Fibroblast of skin of scalp (primary cell): ENCODE results near the gene DHX57.
"Not testable (repeated sequence)": the region's sequence is repeated elsewhere in the genome, so short reads cannot be mapped to it uniquely, and the experiment has no call there.

Experiments
- DNase-seq: peaks from one replicate; pipeline ENCODE4 v3.0.0-alpha.2; 2013

Gene DHX57

DNA sequence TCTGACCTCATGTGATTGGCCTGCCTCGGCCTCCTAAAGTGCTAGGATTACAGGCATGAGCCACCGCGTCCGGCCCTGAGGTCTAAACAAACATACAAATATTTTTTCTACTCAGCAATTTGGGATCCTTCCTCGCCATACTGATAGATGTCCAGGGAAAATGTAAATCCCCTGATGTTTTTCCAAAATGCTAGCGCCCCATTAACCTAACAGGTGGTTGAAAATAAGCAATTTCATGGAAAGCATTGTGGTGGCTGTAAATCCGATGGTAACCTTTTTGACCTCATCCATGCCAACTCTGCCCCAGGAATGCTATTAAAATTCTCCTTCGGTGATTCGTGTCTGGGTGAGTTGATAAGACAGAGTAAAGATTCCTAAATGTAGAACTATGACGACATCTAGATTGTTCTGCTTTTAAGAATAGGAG, 78.5 kb downstream of the DHX57 start:
- no peak for DNase-seq

DNA sequence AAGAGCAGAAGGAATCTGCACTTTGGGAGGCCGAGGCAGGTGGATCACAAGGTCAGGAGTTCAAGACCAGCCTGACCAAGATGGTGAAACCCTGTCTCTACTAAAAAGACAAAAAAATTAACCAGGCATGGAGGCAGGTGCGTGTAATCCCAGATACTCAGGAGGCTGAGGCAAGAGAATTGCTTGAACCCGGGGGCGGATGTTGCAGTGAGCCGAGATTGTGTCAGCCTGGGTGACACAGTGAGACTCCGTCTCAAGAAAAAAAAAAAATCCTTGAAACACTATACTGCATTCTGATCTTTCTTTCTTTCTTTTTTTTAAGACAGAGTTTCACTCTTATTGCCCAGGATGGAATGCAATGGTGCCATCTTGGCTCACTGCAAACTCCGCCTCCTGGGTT, 80.7 kb downstream of the DHX57 start:
- DNase-seq: not testable (repeated sequence)

DNA sequence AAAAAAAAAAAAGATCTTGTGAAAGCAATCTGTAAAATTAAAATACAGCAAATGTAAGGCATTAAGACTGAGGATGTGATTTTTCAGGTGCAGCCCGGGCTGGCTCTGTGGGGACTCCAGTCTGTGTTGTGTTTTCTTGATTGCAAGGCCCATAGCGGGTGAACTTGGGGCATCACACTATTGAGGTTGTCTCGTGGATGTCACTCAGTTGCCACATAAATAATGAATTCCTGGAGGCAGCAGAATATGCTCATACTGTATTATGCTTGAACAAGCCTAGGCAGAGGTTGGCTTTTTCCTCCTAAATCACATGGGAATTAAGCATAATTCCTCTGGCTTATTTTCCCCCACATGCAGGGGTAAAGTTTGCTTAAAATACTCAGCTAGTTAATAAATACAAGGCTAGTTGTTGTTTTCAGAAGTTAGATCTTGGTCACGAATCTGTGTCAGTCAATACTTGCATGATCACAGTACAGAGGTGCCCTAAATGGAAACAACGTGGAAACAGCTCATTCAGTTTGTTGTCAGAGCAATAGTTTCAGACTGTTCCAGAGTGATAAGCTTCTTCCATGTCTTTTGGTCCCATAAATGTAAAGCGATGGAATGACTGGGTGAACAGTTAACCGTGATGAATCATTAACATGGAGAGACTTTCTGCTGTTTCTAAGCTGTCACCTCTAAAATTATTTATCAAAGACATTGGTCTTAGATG, 81.3 kb downstream of the DHX57 start:
- no peak for DNase-seq

DNA sequence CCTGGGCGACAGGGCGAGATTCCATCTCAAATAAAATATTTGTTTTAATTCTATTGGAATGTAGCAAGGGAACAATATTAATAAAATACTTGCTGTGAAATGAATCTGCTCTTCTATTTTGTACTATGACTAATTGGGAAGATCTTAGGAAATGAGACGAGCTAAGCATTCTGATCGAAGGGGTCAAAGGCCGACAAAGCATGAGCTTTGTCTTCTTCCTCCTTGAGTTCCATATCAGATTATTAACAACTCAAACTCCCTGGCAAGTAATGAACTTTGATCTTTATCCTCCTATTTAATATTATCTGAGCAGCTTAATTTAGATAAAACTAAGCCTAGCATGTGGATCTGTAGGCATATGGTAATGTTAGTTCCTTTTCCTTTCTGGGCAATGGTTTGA, 82.2 kb downstream of the DHX57 start:
- no peak for DNase-seq

DNA sequence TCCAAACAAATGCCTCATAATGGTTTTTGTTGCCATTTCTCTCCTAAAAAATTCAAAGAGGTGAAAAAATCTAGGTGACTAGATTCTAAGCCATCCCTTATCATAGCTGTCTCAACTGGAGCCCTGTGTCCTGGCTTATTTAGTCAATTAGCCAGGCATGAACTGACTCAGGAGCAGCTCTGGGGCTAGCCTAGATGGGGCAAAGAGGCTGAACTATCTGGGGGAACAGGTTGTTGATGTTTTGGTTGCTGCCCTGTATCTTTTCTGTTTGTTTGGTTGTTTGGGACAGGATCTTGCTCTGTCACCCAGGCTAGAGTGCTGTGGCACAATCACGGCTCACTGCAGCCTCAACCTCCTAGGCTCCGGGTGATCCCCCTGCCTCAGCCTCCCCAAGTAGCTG, 83.0 kb downstream of the DHX57 start:
- DNase-seq: no peak

DNA sequence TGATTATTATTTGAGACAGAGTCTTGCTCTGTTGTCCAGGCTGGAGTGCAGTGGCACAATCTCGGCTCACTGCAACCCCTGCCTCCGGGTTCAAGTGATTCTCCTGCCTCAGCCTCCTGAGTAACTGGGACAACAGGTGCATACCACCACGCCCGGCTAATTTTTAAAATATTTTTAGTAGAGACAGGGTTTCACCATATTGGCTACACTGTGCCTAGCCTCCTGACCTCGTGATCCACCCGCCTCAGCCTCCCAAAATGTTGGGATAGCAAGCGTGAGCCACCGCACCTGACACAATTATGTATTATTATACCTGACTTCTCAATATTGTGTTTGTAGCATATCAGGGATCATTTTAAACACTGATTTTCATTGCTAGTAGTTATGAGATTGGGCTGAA, 83.4 kb downstream of the DHX57 start:
- not testable (repeated sequence) for DNase-seq

DNA sequence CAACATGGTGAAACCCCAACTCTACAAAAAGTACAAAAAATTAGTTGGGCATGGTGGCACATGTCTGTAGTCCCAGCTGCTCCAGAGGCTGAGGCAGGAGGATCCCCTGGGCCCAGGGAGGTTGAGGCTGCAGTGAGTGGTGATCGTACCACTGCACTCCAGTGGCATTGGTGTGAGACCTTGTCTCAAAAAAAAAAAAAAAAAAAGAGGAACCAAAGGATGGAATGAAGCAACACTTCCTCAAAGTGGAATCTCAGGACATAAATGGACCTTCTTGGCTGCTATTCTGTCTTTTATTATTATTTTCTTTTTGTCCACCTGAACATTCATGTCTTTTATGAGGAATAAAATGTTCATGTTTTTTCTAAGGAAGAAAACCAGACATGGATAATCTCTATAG, 84.0 kb downstream of the DHX57 start:
- no peak for DNase-seq

GRCh38 chr2:38789691-38790090, 86.0 kb downstream of the DHX57 start:
- no peak for DNase-seq

DNA sequence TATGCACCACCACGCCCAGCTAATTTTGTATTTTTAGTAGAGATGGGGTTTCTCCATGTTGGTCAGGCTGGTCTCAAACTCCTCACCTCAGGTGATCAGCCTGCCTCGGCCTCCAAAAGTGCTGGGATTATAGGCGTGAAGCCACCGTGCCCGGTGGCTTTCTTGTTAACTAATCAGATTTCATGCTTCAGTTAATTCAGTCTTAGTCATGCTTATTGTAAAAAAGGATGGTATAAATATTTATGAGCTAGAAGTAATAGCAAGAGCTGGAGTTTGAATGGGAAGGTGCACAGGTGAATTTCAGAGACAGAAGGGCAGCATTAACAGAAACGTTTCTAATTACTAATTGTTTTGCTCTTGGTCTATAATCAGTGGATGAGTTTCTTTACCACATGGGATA, 87.4 kb downstream of the DHX57 start:
- DNase-seq: no peak

DNA sequence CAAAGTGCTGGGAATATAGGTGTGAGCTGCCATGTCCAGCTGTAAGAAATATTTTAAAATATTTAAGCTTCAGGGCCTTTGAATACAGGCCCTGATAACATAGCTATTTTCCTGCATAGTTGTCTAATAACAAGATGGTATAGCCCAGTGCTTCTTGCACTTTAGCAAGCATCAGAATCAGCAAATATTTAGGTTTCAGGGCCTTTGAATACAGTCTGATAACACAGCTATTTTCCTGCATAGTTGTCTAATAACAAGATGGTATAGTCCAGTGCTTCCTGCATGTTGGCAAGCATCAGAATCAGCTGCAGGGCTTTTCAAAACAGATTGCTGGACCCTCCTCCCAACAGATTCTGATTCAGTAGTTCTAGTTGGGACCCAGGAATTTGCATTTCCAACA, 92.1 kb downstream of the DHX57 start:
- no peak for DNase-seq

GRCh38 chr2:38778687-38779082, 97.0 kb downstream of the DHX57 start:
- DNase-seq: no peak

DNA sequence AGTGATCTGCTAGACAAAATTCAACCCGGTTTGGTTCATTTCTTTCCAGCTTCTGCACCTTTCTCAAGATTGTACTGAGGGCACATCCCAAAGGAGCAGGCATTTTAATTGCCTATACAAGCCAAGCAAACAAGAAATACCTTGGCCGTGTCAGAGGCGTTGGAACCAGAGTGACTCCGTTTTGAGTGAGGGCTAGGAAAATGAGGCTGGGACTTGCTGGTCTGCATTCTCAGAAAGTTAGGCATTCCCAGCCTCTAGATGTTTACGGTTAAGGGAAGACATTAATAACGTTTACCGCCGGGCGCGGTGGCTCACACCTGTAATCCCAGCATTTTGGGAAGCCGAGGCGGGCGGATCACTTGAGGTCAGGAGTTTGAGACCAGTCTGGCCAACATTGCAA, 99.2 kb downstream of the DHX57 start:
- no peak for DNase-seq

DNA sequence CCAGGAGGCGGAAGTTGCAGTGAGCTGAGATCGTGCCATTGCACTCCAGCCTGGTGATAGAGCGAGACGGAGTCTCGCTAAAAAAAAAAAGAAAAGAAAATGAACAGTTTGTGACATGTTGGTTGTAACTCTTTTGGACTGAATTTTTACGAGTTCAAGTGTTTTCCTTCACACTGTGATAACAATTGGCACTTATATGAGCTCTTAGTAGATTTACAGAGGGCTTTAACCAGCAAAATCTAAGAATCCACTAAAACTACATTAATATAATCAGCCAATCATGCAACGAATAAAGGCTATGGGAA, 99.9 kb downstream of the DHX57 start:
- DNase-seq: no peak

DNA sequence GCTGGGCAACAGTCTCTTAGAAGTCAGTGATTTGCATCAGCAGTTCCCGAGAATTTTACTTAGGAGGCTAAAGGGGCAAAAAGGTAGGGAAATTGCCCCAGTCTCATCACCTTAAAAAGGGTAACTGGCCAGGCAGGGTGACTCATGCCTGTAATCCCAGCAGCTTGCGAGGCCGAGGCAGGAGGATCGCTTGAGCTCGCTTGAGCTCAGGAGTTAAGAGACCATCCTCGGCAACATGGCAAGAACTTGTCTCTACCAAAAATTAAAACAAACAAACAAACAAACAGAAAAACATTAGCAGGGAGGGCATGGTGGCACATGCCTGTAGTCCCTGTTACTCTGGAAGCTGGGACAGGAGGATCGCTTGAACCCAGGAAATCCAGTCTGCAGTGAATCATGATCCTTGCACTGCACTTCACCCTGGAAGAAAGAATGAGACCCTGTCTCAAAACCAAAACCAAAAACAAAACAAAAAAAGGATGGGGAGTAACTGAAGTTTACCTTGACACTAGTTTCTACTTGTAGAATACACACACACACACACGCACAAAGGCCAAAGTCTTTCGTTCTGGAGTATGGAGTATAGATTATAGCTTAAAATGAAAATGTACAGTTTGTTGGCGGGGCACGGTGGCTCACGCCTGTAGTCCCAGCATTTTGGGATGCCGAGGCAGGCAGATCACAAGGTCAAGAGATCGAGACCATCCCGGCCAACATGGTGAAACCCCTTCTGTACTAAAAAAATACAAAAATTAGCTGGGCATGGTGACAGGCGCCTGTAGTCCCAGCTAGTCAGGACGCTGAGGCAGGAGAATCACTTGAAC, 100.4 kb downstream of the DHX57 start:
- no peak for DNase-seq

GRCh38 chr2:38771632-38772031, 104.1 kb downstream of the DHX57 start:
- DNase-seq: peak; percentile 8

DNA sequence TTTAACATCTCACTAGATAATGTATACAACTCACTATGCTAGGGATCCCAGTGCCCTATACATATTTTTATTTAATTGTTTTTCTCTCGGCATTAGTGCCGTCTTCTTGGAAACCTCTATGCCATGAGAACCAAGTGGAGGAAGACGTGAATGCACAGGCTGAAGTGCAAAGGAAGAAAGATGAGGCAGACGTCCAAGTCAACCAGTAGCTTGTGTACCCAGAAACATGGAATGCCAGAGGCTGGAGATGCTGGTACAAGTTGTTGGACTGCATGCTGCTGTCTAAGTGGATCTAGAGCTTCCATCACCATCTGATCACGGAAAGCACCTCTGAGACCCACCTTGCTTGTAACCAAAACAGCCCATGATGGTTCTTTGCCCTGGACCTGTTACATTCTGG, 110.2 kb downstream of the DHX57 start:
- DNase-seq: no peak

GRCh38 chr2:38765149-38765548, 110.6 kb downstream of the DHX57 start:
- peak; percentile 72 for DNase-seq

GRCh38 chr2:38763728-38764127, 112.0 kb downstream of the DHX57 start:
- DNase-seq: no peak

DNA sequence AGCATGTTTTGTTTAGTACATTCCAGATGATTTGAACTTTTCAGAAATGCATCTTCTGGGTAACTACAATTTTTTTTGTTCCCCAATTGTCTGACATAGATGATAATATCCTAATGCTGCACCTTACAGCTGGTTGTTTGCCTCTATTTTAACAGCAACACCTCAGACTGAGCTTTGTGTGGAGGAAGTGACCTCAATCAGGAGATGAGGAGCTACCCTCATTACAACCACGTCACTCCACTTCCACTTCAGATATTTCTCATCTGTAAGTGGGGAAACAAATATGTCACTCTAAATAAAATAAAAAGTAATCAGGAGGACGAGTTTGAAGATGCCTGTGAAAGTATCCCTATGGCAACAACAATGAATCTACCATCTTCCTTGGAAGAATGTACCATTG, 112.5 kb downstream of the DHX57 start:
- DNase-seq: no peak

GRCh38 chr2:38755891-38756290, 119.8 kb downstream of the DHX57 start:
- not testable (repeated sequence) for DNase-seq

DNA sequence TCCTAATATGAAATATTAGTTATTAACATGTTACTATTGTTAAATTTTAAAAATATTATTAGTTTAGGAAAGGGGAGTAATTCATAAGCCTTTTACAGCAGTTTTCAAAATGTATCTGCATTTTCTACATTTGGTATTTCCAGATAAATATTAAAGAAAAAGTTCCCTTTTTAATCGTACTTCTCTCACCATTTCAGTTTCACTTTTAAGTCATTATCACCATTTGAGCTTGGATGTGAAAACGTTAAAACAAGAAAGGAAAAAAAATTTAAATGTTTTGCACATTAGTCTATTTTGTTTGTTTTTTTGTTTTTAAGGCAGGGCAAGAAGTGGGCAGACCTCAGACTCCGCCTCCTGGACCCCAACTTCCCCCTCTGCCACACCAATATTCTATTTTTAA, 121.2 kb downstream of the DHX57 start:
- no peak for DNase-seq

- DNase-seq: no peak
Observed at GRCh38 chr2:38754049-38754448, 121.7 kb downstream of the DHX57 start.

DNA sequence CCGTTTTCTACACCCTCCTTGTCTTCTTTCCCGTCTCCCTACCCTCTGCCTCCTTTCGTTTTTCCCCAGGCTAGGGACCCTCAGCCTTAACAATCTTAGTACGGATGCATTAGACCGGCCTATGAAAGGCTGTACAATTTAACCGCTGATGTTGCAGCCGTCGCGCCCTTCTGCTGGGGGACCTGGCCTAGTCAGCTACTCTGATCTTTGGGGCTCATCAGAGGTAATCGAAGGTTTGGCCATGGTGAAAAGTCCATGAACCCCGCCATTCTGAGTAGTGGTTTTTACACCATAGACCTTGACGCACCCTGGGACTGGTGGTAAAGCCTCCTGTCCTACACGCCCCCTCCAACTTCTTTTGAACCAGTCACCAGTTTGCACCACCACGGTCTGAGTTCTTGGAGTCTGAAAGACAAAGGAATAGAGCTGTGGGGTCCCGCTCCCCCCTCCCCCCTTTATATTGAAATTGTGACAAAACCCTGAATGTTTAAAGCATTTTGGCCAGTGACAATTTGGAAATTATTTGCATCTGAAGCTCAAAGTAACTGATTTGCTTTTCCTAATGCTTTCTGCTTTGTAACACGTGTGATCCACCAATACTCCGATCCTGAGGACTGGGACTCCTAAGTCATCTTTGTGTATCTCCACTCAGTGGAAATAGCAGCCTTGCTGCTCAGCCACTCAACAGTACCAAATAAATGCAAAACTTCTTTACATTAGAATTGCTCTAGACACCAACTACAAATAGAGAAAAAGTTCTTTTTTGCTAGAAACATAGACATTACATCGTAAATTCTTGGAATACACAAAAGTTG, 123.9 kb downstream of the DHX57 start:
- no peak for DNase-seq
